Naive B cell (primary cell): ENCODE results near the gene PDE3B. TPM values are rescaled to one million over a fixed set of nuclear protein-coding genes. Genes with fewer than 3 reads are reported as not detected.
"Not testable (repeated sequence)": the region's sequence is repeated elsewhere in the genome, so short reads cannot be mapped to it uniquely, and the experiment has no call there.

Source experiments
- ATAC-seq, 2 donors: fragments of 150-1000 bp; cut with Tn5 transposase; 2 replicates each; pipeline ENCODE4 v1.10.0; 2021; ENCODE audit warnings: low read depth in 2 of 2, mild to moderate bottlenecking in 2 of 2, moderate library complexity in 2 of 2
- DNase-seq: peaks from one replicate; pipeline ENCODE4 v3.0.0; 2022
- H3K27ac Mint-ChIP-seq, 6 donors: one replicate each; pipeline ENCODE4 v1.8.0; 2020 to 2022; ENCODE audit warnings: mild to moderate bottlenecking in 6 of 6, mixed read lengths in 6 of 6, moderate library complexity in 5 of 6, inconsistent platforms in 2 of 6
- H3K27me3 Mint-ChIP-seq, 3 donors: one replicate each; pipeline ENCODE4 v1.8.0; 2021 to 2022; ENCODE audit warnings: mixed read lengths in 3 of 3, mild to moderate bottlenecking in 1 of 3
- H3K36me3 Mint-ChIP-seq, 2 donors: one replicate each; pipeline ENCODE4 v1.8.0; 2020 to 2022; ENCODE audit warnings: mixed read lengths in 2 of 2, inconsistent platforms in 1 of 2, mild to moderate bottlenecking in 1 of 2
- H3K4me1 Mint-ChIP-seq, 3 donors: one replicate each; pipeline ENCODE4 v1.8.0; 2020 to 2022; ENCODE audit warnings: mixed read lengths in 3 of 3, inconsistent platforms in 1 of 3, mild to moderate bottlenecking in 1 of 3, moderate library complexity in 1 of 3
- H3K4me3 Mint-ChIP-seq, 8 donors: one replicate each; pipeline ENCODE4 v1.8.0; 2020 to 2022; ENCODE audit warnings: mild to moderate bottlenecking in 8 of 8, mixed read lengths in 8 of 8, moderate library complexity in 8 of 8, inconsistent platforms in 2 of 8
- H3K9me3 Mint-ChIP-seq, 7 donors: one replicate each; pipeline ENCODE4 v1.8.0; 2020 to 2022; ENCODE audit warnings: mixed read lengths in 7 of 7, mild to moderate bottlenecking in 5 of 7, inconsistent platforms in 2 of 7, moderate library complexity in 1 of 7
- polyA plus RNA-seq, 6 donors: library from polyadenylated mRNA; unstranded; fragments of 300-500 nt; fragmentation: Illumina TruSeq; gene quantifications; one replicate each; pipeline ENCODE4 v1.2.3, GENCODE V29; 2021; ENCODE audit warnings: low read depth in 6 of 6

Gene PDE3B
- polyA plus RNA-seq, 6 donors from 2014 or later = 0.65 to 5.7 (median 1.6) TPM

DNA sequence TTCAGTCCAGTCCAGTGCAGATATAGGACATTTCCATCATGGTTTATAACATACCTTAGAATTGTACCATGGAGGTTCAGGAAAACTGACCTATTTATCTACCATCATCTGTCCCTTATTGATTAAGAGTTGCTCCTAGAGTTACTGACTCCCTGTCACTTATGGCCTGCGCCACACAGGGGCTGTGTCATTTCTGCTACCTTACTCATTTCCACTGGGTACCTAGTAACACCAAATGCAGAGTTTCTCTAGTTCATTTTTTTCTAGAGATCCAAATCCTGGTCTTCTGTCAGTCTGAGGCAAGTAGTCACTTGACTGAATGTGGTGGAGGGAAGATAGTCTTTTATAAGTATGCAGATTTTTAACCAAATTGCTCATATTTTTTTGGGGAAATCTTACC lies 59.2 kb downstream of the PDE3B start:
- DNase-seq = no peak
- Mint-ChIP-seq H3K27me3 (peaks cover 6 to 12% (median 7%) of the 10 kb centered on the region in 3 donors), H3K4me3 (no peak overlapping the region), H3K4me1 (peaks cover 0 to 5% (median 0%) of the 10 kb centered on the region in 3 donors), H3K9me3 (peaks cover 6 to 42% (median 20%) of the 10 kb centered on the region in 7 donors), H3K27ac (no peak overlapping the region), H3K36me3 (peaks cover 7 to 22% of the 10 kb centered on the region in 2 donors)
- ATAC-seq = no peak

DNA sequence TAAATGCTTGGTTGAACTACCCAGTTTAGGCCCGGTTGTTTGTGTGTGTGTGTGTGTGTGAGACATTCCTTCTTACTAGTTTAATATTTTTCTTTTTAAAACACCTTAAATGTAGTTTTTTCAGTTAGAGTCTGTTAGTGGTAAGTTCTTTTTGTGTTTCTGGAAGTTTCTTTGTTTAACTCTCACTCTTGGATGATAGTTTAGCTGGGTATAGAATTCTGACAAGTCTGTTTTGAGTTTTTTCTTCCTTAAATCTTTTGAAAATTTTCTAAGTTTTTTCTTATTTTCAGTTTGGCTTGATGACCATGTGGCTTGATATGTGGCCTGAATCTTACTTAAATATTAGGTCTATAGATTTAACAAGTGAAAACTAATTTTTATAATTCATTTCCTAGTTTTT lies 60.1 kb downstream of the PDE3B start:
- no peak overlapping the region for H3K27ac Mint-ChIP-seq
- H3K9me3 Mint-ChIP-seq = peaks cover 6 to 50% (median 24%) of the 10 kb centered on the region in 7 donors
- H3K4me1 Mint-ChIP-seq = peaks cover 0 to 5% (median 0%) of the 10 kb centered on the region in 3 donors
- peaks cover 13 to 22% of the 10 kb centered on the region in 2 donors for H3K36me3 Mint-ChIP-seq
- H3K27me3 Mint-ChIP-seq = peaks cover 6 to 19% (median 7%) of the 10 kb centered on the region in 3 donors
- ATAC-seq = no peak
- no peak for DNase-seq
- no peak overlapping the region for H3K4me3 Mint-ChIP-seq

DNA sequence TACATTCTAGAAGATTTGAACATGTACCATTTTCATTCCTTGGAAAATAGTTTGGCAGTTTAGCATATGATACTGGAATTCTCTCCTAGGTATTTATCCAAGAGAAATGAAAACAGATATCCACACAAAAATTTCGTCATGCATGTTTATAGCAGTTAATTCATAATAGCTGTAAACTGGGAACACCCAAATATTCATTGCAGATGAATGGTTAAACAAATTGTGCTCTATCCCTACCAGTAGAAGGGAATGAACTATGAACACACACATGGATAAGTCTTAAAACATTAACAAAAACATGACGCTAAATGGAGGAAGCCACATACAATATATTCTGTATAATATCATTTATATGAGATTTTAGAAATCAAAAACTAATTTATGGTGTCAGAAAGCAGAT lies 61.5 kb downstream of the PDE3B start:
- peaks cover 6 to 24% (median 7%) of the 10 kb centered on the region in 3 donors for H3K27me3 Mint-ChIP-seq
- peaks cover 6 to 57% (median 24%) of the 10 kb centered on the region in 7 donors for H3K9me3 Mint-ChIP-seq
- peaks cover 13 to 22% of the 10 kb centered on the region in 2 donors for H3K36me3 Mint-ChIP-seq
- ATAC-seq = no peak
- DNase-seq = no peak
- H3K27ac Mint-ChIP-seq = no peak overlapping the region
- H3K4me3 Mint-ChIP-seq = no peak overlapping the region
- peaks cover 0 to 5% (median 0%) of the 10 kb centered on the region in 3 donors for H3K4me1 Mint-ChIP-seq

DNA sequence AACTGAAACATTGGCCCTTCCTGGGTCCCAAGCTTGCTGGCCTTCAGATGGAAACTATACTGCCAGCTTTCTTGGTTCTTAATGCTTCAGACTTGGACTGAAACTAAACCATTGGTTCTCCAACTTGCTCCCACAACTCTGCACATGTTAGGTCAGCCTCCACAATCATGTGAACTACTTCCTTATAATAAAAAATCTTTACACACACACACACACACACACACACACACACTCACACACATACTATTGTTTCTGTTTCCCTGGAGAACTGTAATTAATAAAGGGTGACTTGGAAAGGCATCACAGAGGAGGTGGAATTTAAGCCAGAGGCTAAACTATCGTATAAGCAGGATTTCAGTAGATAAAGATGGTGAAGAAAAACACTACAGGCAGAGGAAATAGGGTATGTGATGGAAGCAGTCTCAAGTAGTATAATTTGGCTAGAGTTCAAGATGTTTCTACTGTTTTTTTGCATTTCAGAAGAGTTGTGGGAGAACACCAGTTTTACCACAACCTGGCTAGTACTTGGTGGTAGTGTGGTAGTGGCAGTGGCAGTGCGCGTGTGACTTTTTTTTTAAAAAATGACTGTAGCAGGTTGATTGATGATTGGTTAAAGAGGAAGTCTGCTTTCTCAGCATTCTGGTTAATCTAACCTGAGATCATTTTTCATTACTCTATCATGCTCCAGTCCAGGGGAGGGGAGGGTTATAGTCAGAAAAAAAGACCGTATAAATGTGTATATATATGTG lies 70.1 kb downstream of the PDE3B start:
- ATAC-seq (peak; percentile 16 to 43), DNase-seq (no peak)
- peaks cover 0 to 7% (median 0%) of the 10 kb centered on the region in 7 donors for H3K9me3 Mint-ChIP-seq
- no peaks in the 10 kb centered on the region for H3K36me3 Mint-ChIP-seq
- no peak overlapping the region for H3K4me3 Mint-ChIP-seq
- H3K4me1 Mint-ChIP-seq = peaks cover 4 to 7% (median 5%) of the 10 kb centered on the region in 3 donors
- no peak overlapping the region for H3K27ac Mint-ChIP-seq
- H3K27me3 Mint-ChIP-seq = peaks cover 0 to 12% (median 9%) of the 10 kb centered on the region in 3 donors

DNA sequence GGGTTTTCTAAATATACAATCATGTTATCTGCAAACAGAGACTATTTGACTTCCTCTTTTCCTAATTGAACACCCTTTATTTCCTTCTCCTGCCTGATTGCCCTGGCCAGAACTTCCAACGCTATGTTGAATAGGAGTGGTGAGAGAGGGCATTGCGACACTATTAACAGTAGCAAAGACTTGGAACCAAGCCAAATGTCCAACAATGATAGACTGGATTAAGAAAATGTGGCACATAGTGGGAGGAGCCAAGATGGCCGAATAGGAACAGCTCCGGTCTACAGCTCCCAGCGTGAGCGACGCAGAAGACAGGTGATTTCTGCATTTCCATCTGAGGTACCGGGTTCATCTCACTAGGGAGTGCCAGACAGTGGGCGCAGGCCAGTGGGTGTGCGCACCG lies 72.1 kb downstream of the PDE3B start:
- not testable (repeated sequence) for DNase-seq, ATAC-seq, H3K4me3 Mint-ChIP-seq, H3K36me3 Mint-ChIP-seq, H3K9me3 Mint-ChIP-seq, H3K4me1 Mint-ChIP-seq
- Mint-ChIP-seq H3K27ac (peak overlapping the region in 1 of 6 donors; percentile 68), H3K27me3 (peaks cover 0 to 12% (median 0%) of the 10 kb centered on the region in 3 donors)

DNA sequence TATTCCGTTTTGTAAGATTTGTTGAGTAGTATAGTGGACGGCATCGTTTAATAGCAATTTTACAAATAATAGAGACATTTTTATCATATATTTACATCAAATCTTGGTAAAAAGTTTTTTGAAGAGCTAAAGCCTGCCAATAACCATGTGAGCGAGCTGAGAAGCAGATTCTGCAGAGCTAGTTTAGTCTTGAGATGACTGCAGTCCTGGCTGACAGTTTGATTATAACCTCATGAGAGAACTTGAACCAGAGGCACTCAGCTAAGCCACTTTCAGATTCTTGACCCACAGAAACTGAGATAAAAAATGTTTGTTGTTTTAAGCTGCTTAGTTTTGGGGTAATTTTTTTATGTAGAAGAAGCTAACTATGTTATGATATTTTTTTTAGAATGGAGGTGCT lies 78.9 kb downstream of the PDE3B start:
- Mint-ChIP-seq H3K36me3 (no peaks in the 10 kb centered on the region), H3K4me1 (peaks cover 0 to 5% (median 4%) of the 10 kb centered on the region in 3 donors), H3K4me3 (no peak overlapping the region), H3K27me3 (peaks cover 0 to 14% (median 5%) of the 10 kb centered on the region in 3 donors), H3K9me3 (no peaks in the 10 kb centered on the region), H3K27ac (no peak overlapping the region)
- no peak for ATAC-seq
- no peak for DNase-seq

DNA sequence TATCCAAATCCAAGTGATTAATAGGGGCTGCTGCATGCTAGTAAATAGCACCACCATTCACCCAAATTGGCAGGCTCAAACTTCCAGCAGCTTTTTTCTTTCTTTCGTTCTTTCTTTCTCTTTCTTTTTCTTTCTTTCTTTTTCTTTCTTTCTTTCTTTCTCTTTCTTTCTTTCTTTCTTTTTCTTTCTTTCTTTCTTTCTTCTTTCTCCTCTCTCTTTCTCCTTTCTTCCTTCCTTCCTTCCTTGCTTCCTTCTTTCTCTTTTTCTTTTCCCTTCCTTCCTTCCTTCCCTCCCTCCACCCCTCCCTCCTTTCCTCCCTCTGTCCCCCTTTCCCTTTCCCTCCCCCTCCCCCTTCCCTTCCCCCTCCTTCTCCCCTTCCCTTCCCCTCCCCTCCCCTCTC lies 81.5 kb downstream of the PDE3B start:
- H3K9me3 Mint-ChIP-seq = no peaks in the 10 kb centered on the region
- no peak overlapping the region for H3K4me3 Mint-ChIP-seq
- H3K27ac Mint-ChIP-seq = peak overlapping the region in 1 of 6 donors; percentile 26

DNA sequence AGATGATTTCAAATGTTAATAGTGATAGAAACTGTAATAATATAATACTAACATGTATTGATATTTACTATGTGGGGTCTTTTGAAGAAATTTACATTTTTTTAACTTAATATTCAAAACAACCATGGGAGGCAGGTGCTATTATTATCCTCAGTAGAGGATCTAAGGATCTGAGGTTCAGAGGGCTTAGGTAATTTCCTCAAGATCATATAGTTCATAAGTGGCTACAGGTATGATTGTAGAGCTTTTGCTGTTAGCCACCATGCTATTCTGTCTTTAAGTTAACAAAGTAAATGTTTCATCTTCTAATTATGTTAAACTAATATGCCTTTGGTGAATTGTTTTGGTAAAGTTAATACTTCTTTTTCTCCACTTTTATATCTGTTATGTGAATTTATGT lies 83.6 kb downstream of the PDE3B start:
- DNase-seq (no peak), ATAC-seq (no peak)
- Mint-ChIP-seq H3K27me3 (peaks cover 4 to 14% (median 5%) of the 10 kb centered on the region in 3 donors), H3K4me1 (peaks cover 0 to 11% (median 4%) of the 10 kb centered on the region in 3 donors), H3K4me3 (no peak overlapping the region), H3K36me3 (no peaks in the 10 kb centered on the region), H3K27ac (peak overlapping the region in 1 of 6 donors; percentile 19), H3K9me3 (no peaks in the 10 kb centered on the region)

More for the DNA sequence above, 81.5 kb downstream of the PDE3B start:
- Mint-ChIP-seq H3K4me1 (peaks cover 0 to 11% (median 4%) of the 10 kb centered on the region in 3 donors), H3K27me3 (peaks cover 0 to 14% (median 5%) of the 10 kb centered on the region in 3 donors), H3K36me3 (no peaks in the 10 kb centered on the region)
- ATAC-seq = no peak
- DNase-seq = no peak

DNA sequence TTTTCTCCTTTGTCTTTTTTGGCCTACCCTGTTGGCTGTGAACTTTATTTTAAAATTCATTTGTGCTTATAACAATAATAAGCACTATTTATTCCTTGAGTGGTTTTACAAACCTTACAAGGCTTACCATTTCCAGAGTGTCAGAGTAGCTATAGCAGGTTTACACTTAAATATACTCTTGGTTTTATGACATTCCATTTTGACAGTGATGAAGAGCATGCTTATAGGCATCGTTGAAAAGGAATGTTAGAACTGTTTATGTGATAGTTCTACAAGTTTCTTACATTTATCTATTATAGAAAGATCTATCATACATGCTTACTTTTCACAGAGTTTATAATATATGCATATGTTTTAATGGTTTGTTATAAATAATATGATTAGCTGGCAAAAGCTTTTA lies 84.1 kb downstream of the PDE3B start:
- DNase-seq = no peak
- Mint-ChIP-seq H3K4me1 (peaks cover 0 to 11% (median 4%) of the 10 kb centered on the region in 3 donors), H3K27me3 (peaks cover 4 to 14% (median 5%) of the 10 kb centered on the region in 3 donors), H3K4me3 (no peak overlapping the region), H3K9me3 (no peaks in the 10 kb centered on the region), H3K36me3 (no peaks in the 10 kb centered on the region), H3K27ac (peak overlapping the region in 1 of 6 donors; percentile 39)
- no peak for ATAC-seq

DNA sequence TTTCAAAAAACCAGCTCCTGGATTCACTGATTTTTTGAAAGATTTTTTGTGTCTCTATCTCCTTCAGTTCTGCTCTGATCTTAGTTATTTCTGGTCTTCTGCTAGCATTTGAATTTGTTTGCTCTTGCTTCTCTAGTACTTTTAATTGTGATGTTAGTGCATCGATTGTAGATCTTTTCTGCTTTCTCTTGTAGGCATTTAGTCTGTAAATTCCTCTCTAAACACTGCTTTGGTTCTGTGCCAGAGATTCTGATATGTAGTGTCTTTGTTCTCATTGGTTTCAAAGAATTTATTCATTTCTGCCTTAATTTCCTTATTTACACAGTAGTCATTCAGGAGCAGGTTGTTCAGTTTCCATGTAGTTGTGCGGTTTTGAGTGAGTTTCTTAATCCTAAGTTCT lies 96.9 kb downstream of the PDE3B start:
- H3K27me3 Mint-ChIP-seq, H3K36me3 Mint-ChIP-seq, ATAC-seq, H3K4me1 Mint-ChIP-seq, DNase-seq, H3K4me3 Mint-ChIP-seq: not testable (repeated sequence)
- H3K9me3 Mint-ChIP-seq = peaks cover 0 to 28% (median 8%) of the 10 kb centered on the region in 7 donors
- peak overlapping the region in 1 of 6 donors; percentile 0 for H3K27ac Mint-ChIP-seq

DNA sequence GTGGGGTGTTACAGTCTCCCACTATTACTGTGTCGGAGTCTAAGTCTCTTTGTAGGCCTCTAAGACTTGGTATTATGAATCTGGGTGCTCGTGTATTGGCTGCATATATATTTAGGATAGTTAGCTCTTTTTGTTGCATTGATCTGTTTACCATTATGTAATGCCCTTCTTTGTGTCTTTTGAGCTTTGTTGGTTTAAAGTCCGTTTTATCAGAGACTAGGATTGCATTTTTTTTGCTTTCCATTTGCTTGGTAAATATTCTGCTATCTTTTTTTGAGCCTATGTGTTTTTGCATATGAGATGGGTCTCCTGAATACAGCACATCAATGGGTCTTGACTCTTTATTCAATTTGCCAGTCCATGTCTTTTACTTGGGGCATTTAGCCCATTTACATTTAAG lies 97.6 kb downstream of the PDE3B start:
- no peaks in the 10 kb centered on the region for H3K4me1 Mint-ChIP-seq
- ATAC-seq = no peak
- H3K4me3 Mint-ChIP-seq = no peak overlapping the region
- peaks cover 0 to 4% of the 10 kb centered on the region in 2 donors for H3K36me3 Mint-ChIP-seq
- no peak overlapping the region for H3K27ac Mint-ChIP-seq
- peaks cover 0 to 28% (median 8%) of the 10 kb centered on the region in 7 donors for H3K9me3 Mint-ChIP-seq
- DNase-seq = no peak
- peaks cover 0 to 4% (median 0%) of the 10 kb centered on the region in 3 donors for H3K27me3 Mint-ChIP-seq

DNA sequence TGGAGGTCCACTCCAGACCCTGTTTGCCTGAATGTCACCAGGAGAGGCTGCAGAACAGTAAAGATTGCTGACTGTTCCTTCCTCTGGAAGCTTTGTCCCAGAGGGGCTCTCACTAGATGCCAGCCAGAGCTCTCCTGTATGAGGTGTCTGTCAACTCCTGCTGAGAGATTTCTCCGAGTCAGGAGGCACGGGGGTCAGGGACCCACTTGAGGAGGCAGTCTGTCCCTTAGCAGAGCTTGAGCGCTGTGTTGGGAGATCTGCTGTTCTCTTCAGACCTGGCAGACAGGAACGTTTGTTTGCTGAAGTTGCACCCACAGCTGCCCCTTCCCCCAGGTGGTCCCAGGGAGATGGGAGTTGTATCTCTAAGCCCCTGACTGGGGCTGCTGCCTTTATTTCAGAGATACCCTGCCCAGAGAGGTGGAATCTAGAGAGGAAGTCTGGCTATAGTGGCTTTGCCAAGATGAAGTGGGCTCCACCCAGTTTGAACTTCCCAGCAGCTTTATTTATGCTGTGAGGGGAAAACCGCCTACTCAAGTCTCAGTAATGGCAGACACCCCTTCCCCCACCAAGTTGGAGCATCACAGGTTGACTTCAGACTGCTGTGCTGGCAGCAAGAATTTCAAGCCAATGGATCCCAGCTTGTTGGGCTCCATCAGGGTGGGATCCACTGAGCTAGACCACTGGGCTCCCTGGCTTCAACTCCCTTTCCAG lies 99.4 kb downstream of the PDE3B start:
- ATAC-seq (no peak), DNase-seq (no peak)
- Mint-ChIP-seq H3K27me3 (peaks cover 0 to 7% (median 4%) of the 10 kb centered on the region in 3 donors), H3K4me3 (no peak overlapping the region), H3K36me3 (peaks cover 0 to 4% of the 10 kb centered on the region in 2 donors), H3K9me3 (peaks cover 0 to 28% (median 8%) of the 10 kb centered on the region in 7 donors), H3K27ac (no peak overlapping the region), H3K4me1 (no peaks in the 10 kb centered on the region)

DNA sequence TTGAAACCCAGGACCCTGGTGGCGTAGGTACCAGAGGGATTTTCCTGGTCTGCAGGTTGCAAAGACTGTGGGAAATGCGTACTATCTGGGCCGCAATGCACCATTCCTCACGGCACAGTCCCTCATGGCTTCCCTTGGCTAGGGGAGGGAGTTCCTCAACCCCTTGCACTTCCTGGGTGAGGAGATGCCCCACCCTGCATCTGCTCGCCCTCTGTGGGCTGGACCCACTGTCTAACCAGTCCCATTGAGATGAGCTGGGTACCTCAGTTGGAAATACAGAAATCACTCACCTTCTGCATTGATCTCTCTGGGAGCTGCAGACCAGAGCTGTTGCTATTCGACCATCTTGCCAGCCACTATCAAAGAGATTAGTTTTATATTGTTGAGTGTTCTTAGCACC lies 100.1 kb downstream of the PDE3B start:
- H3K36me3 Mint-ChIP-seq, H3K4me3 Mint-ChIP-seq, H3K27me3 Mint-ChIP-seq, ATAC-seq, H3K4me1 Mint-ChIP-seq, DNase-seq, H3K27ac Mint-ChIP-seq: not testable (repeated sequence)
- H3K9me3 Mint-ChIP-seq = peaks cover 0 to 24% (median 5%) of the 10 kb centered on the region in 7 donors
